Lung (tissue), 12 donors: Measurements from ENCODE around the gene COL5A2. TPM values are rescaled to one million over a fixed set of nuclear protein-coding genes. Genes with fewer than 3 reads are reported as not detected.

ENCODE experiments used
- ATAC-seq: fragments of 200-7000 bp; cut with Tn5 transposase; one replicate; pipeline ENCODE4 v1.9.1; 2020; ENCODE audit warnings: moderate number of reproducible peaks; ENCODE audit not compliant: insufficient read depth, low FRiP score
- DNase-seq, 3 donors: peaks; one replicate each; pipeline ENCODE4 v3.0.0-alpha.2; 2013 to 2017
- H3K27ac ChIP-seq, 2 donors: one replicate each; pipeline ENCODE4 v1.5.1; 2013; ENCODE audit warnings: mild to moderate bottlenecking in 2 of 2, moderate library complexity in 2 of 2, control low read depth in 1 of 2, inconsistent platforms in 1 of 2, low read depth in 1 of 2, low read length in 1 of 2
- H3K27me3 ChIP-seq, 3 donors: one replicate each; pipeline ENCODE4 v1.5.1; 2013; ENCODE audit warnings: low read length in 2 of 3; ENCODE audit not compliant: control insufficient read depth in 3 of 3, insufficient read depth in 3 of 3
- H3K36me3 ChIP-seq, 4 donors: one replicate each; pipeline ENCODE4 v1.5.1; 2013; ENCODE audit warnings: low read length in 4 of 4, mild to moderate bottlenecking in 1 of 4, moderate library complexity in 1 of 4; ENCODE audit not compliant: control insufficient read depth in 4 of 4, insufficient read depth in 4 of 4
- H3K4me1 ChIP-seq, 5 donors: one replicate each; pipeline ENCODE4 v1.5.1; 2013; ENCODE audit warnings: low read length in 5 of 5, mild to moderate bottlenecking in 2 of 5, moderate library complexity in 1 of 5; ENCODE audit not compliant: control insufficient read depth in 5 of 5, insufficient read depth in 5 of 5
- H3K4me3 ChIP-seq: one replicate; pipeline ENCODE4 v1.5.1; 2013; ENCODE audit warnings: mild to moderate bottlenecking, control low read depth, moderate library complexity
- H3K9ac ChIP-seq, 2 donors: one replicate each; pipeline ENCODE4 v1.5.1; 2013; ENCODE audit warnings: low read length in 2 of 2, control low read depth in 1 of 2; ENCODE audit not compliant: insufficient read depth in 1 of 2
- H3K9me3 ChIP-seq, 4 donors: one replicate each; pipeline ENCODE4 v1.5.1; 2013; ENCODE audit warnings: low read length in 3 of 4, mild to moderate bottlenecking in 1 of 4, moderate library complexity in 1 of 4; ENCODE audit not compliant: control insufficient read depth in 4 of 4, insufficient read depth in 3 of 4
- CTCF ChIP-seq: IDR thresholded peaks from 2 replicates; pipeline ENCODE4 v1.5.1; 2012; ENCODE audit warnings: mild to moderate bottlenecking; ENCODE audit errors: control extremely low read depth, extremely low read depth
- WGBS, 2 donors: extraction: QIAGEN DNeasy Blood & Tissue Kit; methylation state at CpG; one replicate each; pipeline ENCODE4 v1.1.7; 2013; 5-methylcytosine and 5-hydroxymethylcytosine counted together
- polyA plus RNA-seq, 2 donors: library from polyadenylated mRNA; stranded (reverse); fragments of 200-250 nt; gene quantifications; one replicate each; pipeline ENCODE4 v1.2.1, GENCODE V29; 2013
- total RNA-seq, 2 donors: library from RNA; depleted of rRNA in 1 of 2; stranded (reverse); fragments of >200 nt in 1 of 2; gene quantifications; one replicate each; pipeline ENCODE4 v1.2.1, GENCODE V29; 2014 to 2021
- donor health status: control.
- donor health status: control.
- donor health status: Bipolar disorder and iron deficiency.
- donor health status: healthy.
- donor health status: DM: yes; HTN: yes; CAD: no.

The COL5A2 gene
- total and polyA plus RNA-seq, 4 donors: 9.9 to 209 (median 48.8) TPM

GRCh38 chr2:189222468-189223105, 43.0 kb upstream of the COL5A2 start:
- H3K27ac ChIP-seq: no peak overlapping the region
- no peaks in the 10 kb centered on the region for H3K27me3 ChIP-seq
- no peaks in the 10 kb centered on the region for H3K9me3 ChIP-seq
- ATAC-seq: peak; percentile 60
- H3K4me1 ChIP-seq: peaks cover 0 to 18% (median 3%) of the 10 kb centered on the region in 5 donors
- no peaks in the 10 kb centered on the region for H3K36me3 ChIP-seq
- H3K4me3 ChIP-seq: no peak overlapping the region
- TF ChIP-seq CTCF: no peak
- peak; percentile 46 to 73 (median 47) for DNase-seq
- WGBS, 2 donors: 51 to 75% methylated on average over 4 of the region's 4 CpGs
- H3K9ac ChIP-seq: no peak overlapping the region

DNA sequence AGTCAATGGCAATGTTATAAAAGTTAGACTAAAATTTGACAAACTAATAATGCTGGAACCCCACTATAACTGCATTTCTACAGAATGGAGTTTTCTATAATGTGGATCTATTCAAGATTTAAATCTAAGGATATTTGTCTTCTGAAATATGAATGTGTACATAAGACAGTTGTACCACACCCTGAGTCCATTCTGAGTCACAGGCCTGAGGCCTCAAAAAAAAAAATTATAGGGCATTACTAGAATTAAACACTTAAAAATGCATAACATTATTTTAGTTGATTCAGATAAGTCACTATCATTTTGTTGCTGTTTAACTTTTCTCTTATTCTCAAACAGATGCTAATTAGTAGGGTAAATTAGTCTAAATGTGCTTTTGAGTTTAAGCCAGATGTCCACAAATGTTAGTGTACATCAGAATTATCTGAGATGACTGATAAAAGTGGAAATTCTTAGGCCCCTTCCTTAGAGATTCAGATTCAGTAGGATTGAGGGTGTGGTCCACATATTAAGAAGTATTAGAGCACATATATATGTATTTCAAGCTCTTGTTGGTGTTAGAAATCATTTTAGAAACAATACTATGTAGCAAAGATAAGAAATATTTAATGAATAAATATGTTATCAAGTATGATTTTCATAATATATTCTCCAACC, 42.4 kb upstream of the COL5A2 start:
- ATAC-seq (no peak), DNase-seq (no peak)
- Histone ChIP-seq H3K4me1 (peaks cover 0 to 24% (median 4%) of the 10 kb centered on the region in 5 donors), H3K9me3 (no peaks in the 10 kb centered on the region), H3K27ac (no peak overlapping the region), H3K27me3 (no peaks in the 10 kb centered on the region), H3K4me3 (no peak overlapping the region), H3K36me3 (no peaks in the 10 kb centered on the region), H3K9ac (no peak overlapping the region)
- no peak for TF ChIP-seq CTCF

- H3K4me3 ChIP-seq: no peak overlapping the region
- no peaks in the 10 kb centered on the region for H3K9me3 ChIP-seq
- no peak overlapping the region for H3K27ac ChIP-seq
- WGBS, 2 donors: 73 to 77% methylated on average over 2 of the region's 2 CpGs
- ATAC-seq: no peak
- H3K27me3 ChIP-seq: no peaks in the 10 kb centered on the region
- DNase-seq: peak in 1 of 3 donors; percentile 18
- H3K4me1 ChIP-seq: peaks cover 0 to 30% (median 7%) of the 10 kb centered on the region in 5 donors
- TF ChIP-seq CTCF: no peak
- no peak overlapping the region for H3K9ac ChIP-seq
- H3K36me3 ChIP-seq: no peaks in the 10 kb centered on the region
Measured at GRCh38 chr2:189218236-189218635, 38.7 kb upstream of the COL5A2 start.
